NT2/D1 (cell line): ENCODE results near the gene NT5DC3.

Experiments
- DNase-seq: peaks from one replicate; pipeline ENCODE4 v3.0.0-alpha.2; 2011; ENCODE audit warnings: low read depth, low spot score
- H3K27me3 ChIP-seq: 2 replicates; pipeline ENCODE4 v1.6.0; 2011; ENCODE audit warnings: mild to moderate bottlenecking; ENCODE audit not compliant: insufficient read length, insufficient read depth
- H3K36me3 ChIP-seq: 2 replicates; pipeline ENCODE4 v1.6.1; 2011; ENCODE audit warnings: mild to moderate bottlenecking, low read length, mixed read lengths; ENCODE audit not compliant: insufficient read depth, insufficient read length
- H3K4me1 ChIP-seq: 2 replicates; pipeline ENCODE4 v1.5.1; 2011; ENCODE audit not compliant: insufficient read depth, insufficient read length
- H3K4me3 ChIP-seq: 2 replicates; pipeline ENCODE4 v1.5.1; 2011; ENCODE audit warnings: low read depth; ENCODE audit not compliant: insufficient read length
- H3K9ac ChIP-seq: 2 replicates; pipeline ENCODE4 v1.6.0; 2011; ENCODE audit warnings: low read depth; ENCODE audit not compliant: insufficient read length
- H3K9me3 ChIP-seq: 2 replicates; pipeline ENCODE4 v1.5.1; 2011; ENCODE audit warnings: mild to moderate bottlenecking, low read length; ENCODE audit not compliant: insufficient read depth
- SUZ12 ChIP-seq: IDR thresholded peaks from 2 replicates; pipeline ENCODE4 v1.6.1; 2011; ENCODE audit not compliant: insufficient read length, insufficient read depth; ENCODE audit errors: extremely low read depth
- YY1 ChIP-seq: IDR thresholded peaks from 2 replicates; pipeline ENCODE4 v1.6.1; 2011; ENCODE audit not compliant: insufficient read length, insufficient read depth
- ZNF274 ChIP-seq: IDR thresholded peaks from 2 replicates; pipeline ENCODE4 v1.6.1; 2011; ENCODE audit warnings: mild to moderate bottlenecking, low read depth, low read length

Gene NT5DC3

GRCh38 chr12:103778781-103779180, 62.3 kb downstream of the NT5DC3 start:
- Histone ChIP-seq H3K4me3 (no peak overlapping the region), H3K9me3 (no peaks in the 10 kb centered on the region), H3K9ac (no peak overlapping the region), H3K4me1 (peaks cover 6% of the 10 kb centered on the region), H3K36me3 (peaks cover 71% of the 10 kb centered on the region), H3K27me3 (no peaks in the 10 kb centered on the region)
- no peak for DNase-seq
- TF ChIP-seq ZNF274 (no peak), SUZ12 (no peak), YY1 (no peak)

GRCh38 chr12:103774977-103775560, 66.0 kb downstream of the NT5DC3 start:
- H3K36me3 ChIP-seq, result peaks cover 58% of the 10 kb centered on the region
- no peak for DNase-seq
- H3K4me1 ChIP-seq, result peaks cover 6% of the 10 kb centered on the region
- TF ChIP-seq YY1, result no peak
- no peak for TF ChIP-seq ZNF274
- TF ChIP-seq SUZ12, result no peak
- no peak overlapping the region for H3K4me3 ChIP-seq
- no peaks in the 10 kb centered on the region for H3K9me3 ChIP-seq
- no peak overlapping the region for H3K9ac ChIP-seq
- H3K27me3 ChIP-seq, result no peaks in the 10 kb centered on the region

- DNase-seq, result no peak
- Histone ChIP-seq H3K27me3 (no peaks in the 10 kb centered on the region), H3K9me3 (no peaks in the 10 kb centered on the region), H3K36me3 (peaks cover 60% of the 10 kb centered on the region), H3K9ac (no peak overlapping the region), H3K4me3 (no peak overlapping the region), H3K4me1 (peaks cover 8% of the 10 kb centered on the region)
- no peak for TF ChIP-seq YY1
- TF ChIP-seq SUZ12, result no peak
- TF ChIP-seq ZNF274, result no peak
Observed at GRCh38 chr12:103773109-103773910, 67.7 kb downstream of the NT5DC3 start.

- Histone ChIP-seq H3K4me3 (no peak overlapping the region), H3K36me3 (peaks cover 59% of the 10 kb centered on the region), H3K9ac (no peak overlapping the region), H3K4me1 (peaks cover 8% of the 10 kb centered on the region), H3K9me3 (no peaks in the 10 kb centered on the region), H3K27me3 (no peaks in the 10 kb centered on the region)
- DNase-seq, result no peak
- TF ChIP-seq SUZ12 (no peak), YY1 (no peak), ZNF274 (no peak)
Observed at GRCh38 chr12:103772367-103773108, 68.5 kb downstream of the NT5DC3 start.

GRCh38 chr12:103771466-103771865, 69.6 kb downstream of the NT5DC3 start:
- no peaks in the 10 kb centered on the region for H3K9me3 ChIP-seq
- peaks cover 8% of the 10 kb centered on the region for H3K4me1 ChIP-seq
- H3K9ac ChIP-seq, result no peak overlapping the region
- peak; percentile 40 for DNase-seq
- TF ChIP-seq ZNF274 (no peak), YY1 (no peak), SUZ12 (no peak)
- no peaks in the 10 kb centered on the region for H3K27me3 ChIP-seq
- H3K36me3 ChIP-seq, result peaks cover 59% of the 10 kb centered on the region
- H3K4me3 ChIP-seq, result no peak overlapping the region

GRCh38 chr12:103769240-103769945, 71.6 kb downstream of the NT5DC3 start:
- Histone ChIP-seq H3K27me3 (no peaks in the 10 kb centered on the region), H3K36me3 (peaks cover 60% of the 10 kb centered on the region), H3K9ac (no peak overlapping the region), H3K4me1 (peaks cover 8% of the 10 kb centered on the region), H3K4me3 (no peak overlapping the region), H3K9me3 (no peaks in the 10 kb centered on the region)
- no peak for DNase-seq
- TF ChIP-seq ZNF274 (no peak), SUZ12 (no peak), YY1 (no peak)

GRCh38 chr12:103768467-103769123, 72.4 kb downstream of the NT5DC3 start:
- H3K9ac ChIP-seq, result no peak overlapping the region
- H3K4me1 ChIP-seq, result peaks cover 8% of the 10 kb centered on the region
- DNase-seq, result no peak
- H3K27me3 ChIP-seq, result no peaks in the 10 kb centered on the region
- no peaks in the 10 kb centered on the region for H3K9me3 ChIP-seq
- H3K4me3 ChIP-seq, result no peak overlapping the region
- H3K36me3 ChIP-seq, result peaks cover 67% of the 10 kb centered on the region
- no peak for TF ChIP-seq YY1
- no peak for TF ChIP-seq SUZ12
- TF ChIP-seq ZNF274, result no peak
